A673 (cell line): Measurements from ENCODE around the gene ALKBH4. TPM values are rescaled to one million over a fixed set of nuclear protein-coding genes. Genes with fewer than 3 reads are reported as not detected.
A peak's percentile ranks its signal among the peaks of the same experiment; 100 is the strongest.
"Not testable (repeated sequence)": the region's sequence is repeated elsewhere in the genome, so short reads cannot be mapped to it uniquely, and the experiment has no call there.

Experiments used
- BruUV-seq: library from RNA; stranded (reverse); fragments of 400-500 nt; replicated peaks from 2 replicates; lab custom pipeline; 2021; lab: Mats Ljungman, UMichigan
- CTCF ChIA-PET: fragments of 300-600 bp; sonication (Branson Sonifier 250); formaldehyde crosslinking; loops from one replicate; lab custom pipeline; 2022; ENCODE audit warnings: antibody characterized with exemption; lab: Charles Lee
- POLR2A ChIA-PET: fragments of 300-600 bp; sonication (Branson Sonifier 250); formaldehyde crosslinking; loops from one replicate; lab custom pipeline; 2022; ENCODE audit warnings: antibody characterized with exemption; ENCODE audit not compliant: low non-redundant PET; lab: Charles Lee
- DNase-seq: peaks from one replicate; pipeline ENCODE4 v3.0.0-alpha.2; 2015; ENCODE audit warnings: low spot score
- H3K27ac ChIP-seq: fragments of 200-600 bp; sonication (generic); 2 replicates; pipeline ENCODE4 v1.5.1; 2016; ENCODE audit warnings: mixed run types, low read depth, mild to moderate bottlenecking, mixed read lengths, antibody characterized with exemption, low read length; ENCODE audit not compliant: poor library complexity, severe bottlenecking
- H3K27me3 ChIP-seq: fragments of 200-600 bp; sonication (generic); replicated peaks from 2 replicates; pipeline ENCODE4 v1.6.1; 2017; ENCODE audit warnings: mixed run types, low read depth, mild to moderate bottlenecking, mixed read lengths, antibody characterized with exemption, low read length; ENCODE audit not compliant: insufficient read depth, poor library complexity
- H3K36me3 ChIP-seq: fragments of 200-600 bp; sonication (generic); 2 replicates; pipeline ENCODE4 v1.6.1; 2016; ENCODE audit warnings: mixed run types, mild to moderate bottlenecking, mixed read lengths, antibody characterized with exemption, low read length; ENCODE audit not compliant: insufficient read depth, poor library complexity, severe bottlenecking
- H3K4me1 ChIP-seq: fragments of 200-600 bp; sonication (generic); 2 replicates; pipeline ENCODE4 v1.6.1; 2017; ENCODE audit warnings: mixed run types, mild to moderate bottlenecking, mixed read lengths, antibody characterized with exemption, low read length; ENCODE audit not compliant: insufficient read depth, poor library complexity, severe bottlenecking
- H3K4me3 ChIP-seq: fragments of 200-600 bp; sonication (generic); 2 replicates; pipeline ENCODE4 v1.5.1; 2016; ENCODE audit warnings: low read depth, mixed run types, mild to moderate bottlenecking, mixed read lengths, low read length; ENCODE audit not compliant: poor library complexity, severe bottlenecking
- H3K9me3 ChIP-seq: fragments of 200-600 bp; sonication (generic); 2 replicates; pipeline ENCODE4 v1.6.1; 2016; ENCODE audit warnings: mixed run types, low read depth, mild to moderate bottlenecking, mixed read lengths, antibody characterized with exemption, low read length; ENCODE audit not compliant: poor library complexity, severe bottlenecking
- EZH2 ChIP-seq: fragments of 200-600 bp; sonication (generic); IDR thresholded peaks from 2 replicates; pipeline ENCODE4 v1.6.1; 2017; ENCODE audit warnings: borderline replicate concordance, low read depth, mild to moderate bottlenecking, mixed read lengths, antibody characterized with exemption, low read length; ENCODE audit not compliant: poor library complexity, severe bottlenecking
- intact Hi-C: fragments of 100-400 bp; cut with micrococcal nuclease; formaldehyde crosslinking; loops from one replicate; pipeline ENCODE4 v1.10.0; 2022; ENCODE audit not compliant: unreplicated experiment
- microRNA-seq: library from miRNA; unstranded; fragments of <30 nt; microRNA quantifications from one replicate; pipeline ENCODE4 v1.2.0, GENCODE V29; 2021
- total RNA-seq: library from RNA; stranded (reverse); gene quantifications from 2 replicates; pipeline ENCODE4 v1.2.3, GENCODE V29; 2021
- TF ChIP-seq, protein P1 (sequence below): fragments of 300-800, 200-600 bp; sonication (generic); conservative IDR thresholded peaks from 2 replicates; pipeline ENCODE4 v1.5.1; 2017; ENCODE audit warnings: low read depth, mild to moderate bottlenecking, antibody characterized with exemption, low read length, moderate library complexity, mixed read lengths

Gene ALKBH4
- total RNA-seq, 1 experiment from 2014 or later, result 17.0 TPM

DNA sequence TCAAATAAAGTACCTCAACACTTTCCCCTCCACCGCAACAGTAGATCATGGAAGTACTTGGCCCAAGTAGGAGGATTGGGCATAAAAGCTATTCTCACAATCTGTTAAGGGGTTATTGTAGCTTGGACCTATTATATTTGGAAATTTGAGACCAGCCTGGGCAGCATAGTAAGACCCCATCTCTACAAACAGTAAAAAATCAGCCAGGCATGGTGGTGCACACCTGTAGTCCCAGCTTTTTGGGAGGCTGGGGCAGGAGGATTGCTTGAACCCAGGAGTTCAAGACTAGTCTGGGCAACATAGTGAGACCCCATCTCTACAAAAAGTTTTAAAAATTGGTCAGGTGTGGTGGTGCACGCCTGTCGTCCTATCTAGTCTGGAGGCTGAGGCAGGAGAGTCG lies 55.3 kb downstream of the ALKBH4 start:
- H3K4me1 ChIP-seq, result no peaks in the 10 kb centered on the region
- H3K27me3 ChIP-seq, result no peaks in the 10 kb centered on the region
- no peaks in the 10 kb centered on the region for H3K9me3 ChIP-seq
- TF ChIP-seq EZH2, result no peak
- TF ChIP-seq, protein P1, sequence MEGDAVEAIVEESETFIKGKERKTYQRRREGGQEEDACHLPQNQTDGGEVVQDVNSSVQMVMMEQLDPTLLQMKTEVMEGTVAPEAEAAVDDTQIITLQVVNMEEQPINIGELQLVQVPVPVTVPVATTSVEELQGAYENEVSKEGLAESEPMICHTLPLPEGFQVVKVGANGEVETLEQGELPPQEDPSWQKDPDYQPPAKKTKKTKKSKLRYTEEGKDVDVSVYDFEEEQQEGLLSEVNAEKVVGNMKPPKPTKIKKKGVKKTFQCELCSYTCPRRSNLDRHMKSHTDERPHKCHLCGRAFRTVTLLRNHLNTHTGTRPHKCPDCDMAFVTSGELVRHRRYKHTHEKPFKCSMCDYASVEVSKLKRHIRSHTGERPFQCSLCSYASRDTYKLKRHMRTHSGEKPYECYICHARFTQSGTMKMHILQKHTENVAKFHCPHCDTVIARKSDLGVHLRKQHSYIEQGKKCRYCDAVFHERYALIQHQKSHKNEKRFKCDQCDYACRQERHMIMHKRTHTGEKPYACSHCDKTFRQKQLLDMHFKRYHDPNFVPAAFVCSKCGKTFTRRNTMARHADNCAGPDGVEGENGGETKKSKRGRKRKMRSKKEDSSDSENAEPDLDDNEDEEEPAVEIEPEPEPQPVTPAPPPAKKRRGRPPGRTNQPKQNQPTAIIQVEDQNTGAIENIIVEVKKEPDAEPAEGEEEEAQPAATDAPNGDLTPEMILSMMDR, result no peak
- intact Hi-C loops, result no loop called here
- CTCF ChIA-PET, result no interaction called here
- no peak for DNase-seq
- H3K27ac ChIP-seq, result no peak overlapping the region
- BruUV-seq, result no TSS peak
- H3K36me3 ChIP-seq, result peaks cover 95% of the 10 kb centered on the region
- no peak overlapping the region for H3K4me3 ChIP-seq
- POLR2A ChIA-PET, result no interaction called here

DNA sequence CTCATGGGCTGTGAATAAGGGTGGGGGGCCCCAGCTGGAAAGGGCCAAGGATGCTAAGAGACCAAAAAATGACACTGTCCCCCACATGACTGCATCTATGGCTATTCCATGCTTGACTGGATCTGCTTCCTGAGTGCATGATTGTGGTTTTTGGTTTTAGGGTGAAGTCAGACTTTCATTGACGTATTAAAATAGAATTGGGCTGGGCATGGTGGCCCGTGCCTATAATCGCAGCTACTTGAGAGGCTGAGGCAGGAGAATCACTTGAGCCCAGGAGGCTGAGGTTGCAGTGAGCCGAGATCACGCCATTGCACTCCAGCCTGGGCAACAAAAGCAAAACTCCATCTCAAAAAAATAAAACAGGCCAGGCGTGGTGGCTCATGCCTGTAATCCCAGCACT lies 56.1 kb downstream of the ALKBH4 start:
- H3K27ac ChIP-seq, intact Hi-C loops, POLR2A ChIA-PET, DNase-seq, CTCF ChIA-PET, H3K4me3 ChIP-seq, H3K27me3 ChIP-seq, H3K9me3 ChIP-seq, BruUV-seq, H3K4me1 ChIP-seq: not testable (repeated sequence)
- peaks cover 95% of the 10 kb centered on the region for H3K36me3 ChIP-seq

DNA sequence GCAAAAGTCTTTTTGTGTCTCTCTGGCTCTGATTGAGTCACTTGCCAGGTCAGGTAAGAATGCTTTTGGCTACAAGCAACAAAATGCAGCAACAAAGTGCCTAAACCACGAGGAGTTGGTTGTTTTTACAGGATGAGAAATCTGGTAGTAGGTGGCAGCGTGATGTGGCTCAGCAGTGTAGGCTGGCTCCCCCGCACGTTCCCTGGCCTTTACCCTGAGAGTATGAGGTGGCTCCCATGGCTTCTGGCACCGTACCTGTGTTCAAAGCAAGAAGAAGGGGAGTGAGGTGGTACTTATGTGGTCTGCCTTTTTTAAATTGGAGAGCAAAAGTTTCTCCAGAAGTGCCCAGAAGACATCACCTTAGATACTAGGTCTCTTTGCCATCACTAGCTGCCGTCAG lies 56.8 kb downstream of the ALKBH4 start:
- ChIA-PET CTCF (no interaction called here), POLR2A (no interaction called here)
- no TSS peak for BruUV-seq
- intact Hi-C loops, result no loop called here
- TF ChIP-seq, protein P1, result no peak
- TF ChIP-seq EZH2, result no peak
- Histone ChIP-seq H3K9me3 (no peaks in the 10 kb centered on the region), H3K4me1 (no peaks in the 10 kb centered on the region), H3K4me3 (no peak overlapping the region), H3K36me3 (peaks cover 96% of the 10 kb centered on the region), H3K27ac (no peak overlapping the region), H3K27me3 (no peaks in the 10 kb centered on the region)
- no peak for DNase-seq

Small RNA genes lying within 50 kb of the gene (microRNA-seq; reads per million reads assigned to microRNA genes)
- gene MIR4467, result 24.5 reads per million, percentile 45 among the genes with 10 or more reads in this experiment
- gene MIR5090, result 12.4 reads per million, percentile 34 among the genes with 10 or more reads in this experiment

Other genes with a start within 250 kb of the ALKBH4 start
- gene SH2B2, start 178.0 kb downstream of the ALKBH4 start, total RNA-seq, result 8.6 and 11.3 TPM in 2 replicates
- gene SPDYE6, start 108.4 kb downstream of the ALKBH4 start, total RNA-seq, result not detected in 2 replicates
- 24.9 and 30.8 TPM in 2 replicates for gene PRKRIP1, start 68.5 kb downstream of the ALKBH4 start, total RNA-seq
- gene ORAI2, start 31.3 kb downstream of the ALKBH4 start, total RNA-seq, result 35.2 and 37.0 TPM in 2 replicates
- 43.8 and 48.5 TPM in 2 replicates for gene LRWD1, start 121 bp upstream of the ALKBH4 start, total RNA-seq
- gene POLR2J, start 14.1 kb upstream of the ALKBH4 start, total RNA-seq, result 52.2 and 60.9 TPM in 2 replicates
- gene RASA4B, start 52.9 kb upstream of the ALKBH4 start, total RNA-seq, result 1.8 and 4.6 TPM in 2 replicates
- 4.3 and 7.3 TPM in 2 replicates for gene UPK3BL2, start 78.8 kb upstream of the ALKBH4 start, total RNA-seq
- gene SPDYE2, start 86.4 kb upstream of the ALKBH4 start, total RNA-seq, result not detected in 2 replicates
- 22.2 and 23.3 TPM in 2 replicates for gene POLR2J3, start 107.7 kb upstream of the ALKBH4 start, total RNA-seq
- 9.2 and 13.8 TPM in 2 replicates for gene RASA4, start 151.9 kb upstream of the ALKBH4 start, total RNA-seq
- gene UPK3BL1, start 177.9 kb upstream of the ALKBH4 start, total RNA-seq, result 10.4 and 11.4 TPM in 2 replicates
- gene SPDYE2B, start 185.5 kb upstream of the ALKBH4 start, total RNA-seq, result not detected in 2 replicates
- gene POLR2J2, start 206.8 kb upstream of the ALKBH4 start, total RNA-seq, result 5.2 and 7.2 TPM in 2 replicates